Urothelium cell line (cell line): Measurements from ENCODE around the gene DIPK1B.

Experiments used
- DNase-seq: peaks from one replicate; pipeline ENCODE4 v3.0.0; 2011; ENCODE audit warnings: low spot score, mixed read lengths
- FAIRE-seq: peaks from 2 replicates; lab custom pipeline; 2011; peaks lifted over from hg19 to GRCh38; lab: Jason Lieb, UNC

Gene DIPK1B

GRCh38 chr9:136673088-136673974, 39.0 kb upstream of the DIPK1B start:
- DNase-seq = no peak
- no peak for FAIRE-seq

GRCh38 chr9:136673975-136674785, 38.2 kb upstream of the DIPK1B start:
- FAIRE-seq (no peak), DNase-seq (no peak)

GRCh38 chr9:136674786-136675349, 37.5 kb upstream of the DIPK1B start:
- no peak for FAIRE-seq
- DNase-seq = no peak

- FAIRE-seq = no peak
- no peak for DNase-seq
Observed at GRCh38 chr9:136675477-136676296, 36.7 kb upstream of the DIPK1B start.

GRCh38 chr9:136676297-136676794, 36.0 kb upstream of the DIPK1B start:
- DNase-seq = no peak
- FAIRE-seq = no peak

GRCh38 chr9:136676920-136677686, 35.3 kb upstream of the DIPK1B start:
- FAIRE-seq = no peak
- no peak for DNase-seq

- FAIRE-seq = no peak
- no peak for DNase-seq
Observed at GRCh38 chr9:136678034-136678433, 34.3 kb upstream of the DIPK1B start.

GRCh38 chr9:136678624-136679023, 33.7 kb upstream of the DIPK1B start:
- no peak for DNase-seq
- no peak for FAIRE-seq

- DNase-seq (no peak), FAIRE-seq (no peak)
Observed at GRCh38 chr9:136679431-136679941, 32.9 kb upstream of the DIPK1B start.

GRCh38 chr9:136681029-136681428, 31.3 kb upstream of the DIPK1B start:
- DNase-seq (no peak), FAIRE-seq (no peak)

GRCh38 chr9:136681945-136682699, 30.2 kb upstream of the DIPK1B start:
- DNase-seq (no peak), FAIRE-seq (no peak)

GRCh38 chr9:136682710-136683109, 29.7 kb upstream of the DIPK1B start:
- FAIRE-seq (no peak), DNase-seq (no peak)

- DNase-seq (no peak), FAIRE-seq (no peak)
Observed at GRCh38 chr9:136683173-136683745, 29.1 kb upstream of the DIPK1B start.

DNA sequence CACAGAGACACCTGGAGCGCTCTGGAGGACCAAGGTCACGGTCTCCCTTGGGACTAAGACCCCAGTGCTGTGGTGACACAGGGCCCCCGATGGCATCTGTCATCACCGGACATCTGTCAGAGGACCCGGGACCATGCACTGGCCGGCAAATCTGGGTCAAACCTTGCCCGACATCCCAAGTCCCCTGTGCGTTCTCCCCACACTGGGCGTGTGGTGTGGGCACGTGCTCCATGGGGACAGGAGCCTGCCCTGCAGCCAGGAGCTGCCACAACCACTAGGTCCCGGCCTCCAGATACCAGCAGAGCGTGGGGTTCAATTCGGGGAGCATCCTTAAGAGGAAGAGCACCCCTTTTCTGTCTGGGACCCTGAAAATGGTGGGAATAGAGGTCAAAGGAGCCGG, 28.6 kb upstream of the DIPK1B start:
- FAIRE-seq (no peak), DNase-seq (no peak)

- DNase-seq (no peak), FAIRE-seq (no peak)
Observed at GRCh38 chr9:136684339-136684738, 28.0 kb upstream of the DIPK1B start.

- no peak for FAIRE-seq
- no peak for DNase-seq
Observed at GRCh38 chr9:136684799-136685198, 27.6 kb upstream of the DIPK1B start.

DNA sequence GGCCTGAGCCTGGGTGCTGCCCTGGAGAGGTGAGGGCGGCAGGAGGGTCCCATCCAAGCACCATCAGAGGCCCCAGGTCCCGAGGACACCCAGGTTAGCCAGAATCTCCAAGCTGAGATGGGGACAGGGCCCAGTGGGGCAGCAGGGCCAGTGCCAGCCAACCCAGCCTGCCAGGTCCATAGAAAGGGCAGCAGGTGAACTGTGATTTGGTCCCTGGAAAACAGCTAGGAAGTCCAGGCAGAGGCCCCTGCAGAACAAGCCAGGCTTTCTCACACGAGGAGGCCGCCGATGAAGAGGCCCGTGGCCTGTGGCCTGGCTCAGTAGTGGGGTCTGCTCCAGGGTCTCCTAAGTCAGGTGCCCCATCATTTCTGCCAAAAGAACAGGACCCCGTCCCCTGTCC, 27.2 kb upstream of the DIPK1B start:
- no peak for DNase-seq
- no peak for FAIRE-seq

- FAIRE-seq (no peak), DNase-seq (no peak)
Observed at GRCh38 chr9:136685790-136686533, 26.4 kb upstream of the DIPK1B start.
